Effector memory CD4-positive, alpha-beta T cell (primary cell): ENCODE results near the gene ZBTB7C.

ENCODE experiments used
- DNase-seq, 3 donors: peaks; one replicate each; pipeline ENCODE4 v3.0.0-alpha.2; 2020
- H3K27ac ChIP-seq: 2 replicates; pipeline ENCODE4 v1.7.0; 2013; ENCODE audit warnings: mild to moderate bottlenecking, low read length, moderate library complexity; ENCODE audit not compliant: insufficient read depth, poor library complexity, severe bottlenecking
- H3K27me3 ChIP-seq: replicated peaks from 2 replicates; pipeline ENCODE4 v1.7.0; 2013; ENCODE audit warnings: mild to moderate bottlenecking, low read length; ENCODE audit not compliant: insufficient read depth, control insufficient read depth, poor library complexity, severe bottlenecking
- H3K36me3 ChIP-seq: 2 replicates; pipeline ENCODE4 v1.7.0; 2013; ENCODE audit warnings: mild to moderate bottlenecking, low read length, moderate library complexity; ENCODE audit not compliant: control insufficient read depth, insufficient read depth
- H3K4me1 ChIP-seq: 2 replicates; pipeline ENCODE4 v1.7.0; 2013; ENCODE audit warnings: low read length, mild to moderate bottlenecking; ENCODE audit not compliant: control insufficient read depth, insufficient read depth, poor library complexity, severe bottlenecking
- H3K4me3 ChIP-seq: 2 replicates; pipeline ENCODE4 v1.7.0; 2013; ENCODE audit warnings: low read length, low read depth, mild to moderate bottlenecking; ENCODE audit not compliant: insufficient read depth, poor library complexity, severe bottlenecking
- H3K9me3 ChIP-seq: 2 replicates; pipeline ENCODE4 v1.7.0; 2013; ENCODE audit warnings: mild to moderate bottlenecking, low read length, moderate library complexity; ENCODE audit not compliant: control insufficient read depth

Gene ZBTB7C

DNA sequence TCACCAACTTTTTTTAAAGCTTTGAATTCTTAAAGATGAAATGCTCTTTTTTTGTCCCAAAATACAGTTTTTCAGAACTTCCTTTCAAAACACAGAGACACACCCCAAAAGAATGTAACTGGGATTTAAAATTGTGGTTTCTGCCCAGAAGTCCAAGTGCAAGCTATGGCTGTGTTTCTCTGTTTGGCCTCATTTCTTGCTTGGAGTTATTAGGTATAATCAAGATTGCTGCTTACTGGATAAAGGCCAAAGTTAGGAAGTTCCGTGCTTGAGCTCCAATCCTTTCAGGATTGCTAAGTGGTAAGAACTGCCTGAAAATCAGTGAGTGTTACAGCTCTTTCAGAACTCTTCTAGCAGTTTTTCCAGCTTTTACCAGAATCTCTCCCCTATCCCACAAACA, 16.9 kb downstream of the ZBTB7C start:
- no peak for DNase-seq
- Histone ChIP-seq H3K4me3 (no peak overlapping the region), H3K27ac (no peak overlapping the region), H3K27me3 (peaks cover 18% of the 10 kb centered on the region), H3K36me3 (no peaks in the 10 kb centered on the region), H3K9me3 (no peaks in the 10 kb centered on the region), H3K4me1 (no peaks in the 10 kb centered on the region)

DNA sequence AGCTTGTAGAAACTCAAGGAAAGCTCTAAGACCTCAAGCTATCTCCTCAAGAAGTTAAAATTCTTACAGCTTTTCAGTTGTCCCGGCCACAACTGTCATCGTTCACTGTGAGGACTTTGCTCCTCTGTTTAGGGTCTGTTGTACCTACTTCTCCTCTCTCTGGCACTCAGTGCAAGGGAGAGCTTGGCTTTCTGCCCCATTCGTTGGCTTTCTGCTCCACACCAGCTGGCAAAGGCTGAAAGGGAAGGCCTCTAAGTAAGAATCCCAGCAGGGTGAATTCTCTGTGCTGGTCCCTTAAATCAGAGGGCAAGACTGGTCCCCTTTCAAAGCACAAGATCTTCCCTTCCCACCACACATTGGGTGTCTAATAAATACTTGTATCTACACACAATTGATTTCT, 17.3 kb downstream of the ZBTB7C start:
- Histone ChIP-seq H3K4me3 (no peak overlapping the region), H3K9me3 (no peaks in the 10 kb centered on the region), H3K27ac (no peak overlapping the region), H3K36me3 (no peaks in the 10 kb centered on the region), H3K27me3 (peaks cover 18% of the 10 kb centered on the region), H3K4me1 (no peaks in the 10 kb centered on the region)
- no peak for DNase-seq

DNA sequence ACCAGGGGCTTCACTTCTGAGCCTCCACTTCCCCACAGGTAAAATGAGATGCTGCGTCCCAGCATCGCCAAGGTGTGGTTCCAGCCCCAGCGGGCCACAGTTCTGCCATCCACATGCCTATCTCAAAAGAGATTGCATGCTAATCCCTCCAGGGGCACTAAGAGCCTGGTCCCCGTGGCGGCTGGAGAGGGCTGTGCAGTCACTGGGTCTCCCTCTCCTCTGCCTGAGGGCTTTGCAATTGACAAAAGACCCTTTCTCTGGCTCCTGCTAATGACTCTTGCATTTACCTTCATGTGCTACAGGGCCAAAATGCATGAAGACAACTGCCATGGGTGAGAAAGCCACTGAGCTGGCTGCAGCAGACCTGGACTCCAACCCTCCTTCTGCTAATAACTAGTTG, 18.5 kb downstream of the ZBTB7C start:
- Histone ChIP-seq H3K27ac (no peak overlapping the region), H3K4me3 (no peak overlapping the region), H3K9me3 (no peaks in the 10 kb centered on the region), H3K36me3 (no peaks in the 10 kb centered on the region), H3K4me1 (no peaks in the 10 kb centered on the region), H3K27me3 (peaks cover 18% of the 10 kb centered on the region)
- no peak for DNase-seq

DNA sequence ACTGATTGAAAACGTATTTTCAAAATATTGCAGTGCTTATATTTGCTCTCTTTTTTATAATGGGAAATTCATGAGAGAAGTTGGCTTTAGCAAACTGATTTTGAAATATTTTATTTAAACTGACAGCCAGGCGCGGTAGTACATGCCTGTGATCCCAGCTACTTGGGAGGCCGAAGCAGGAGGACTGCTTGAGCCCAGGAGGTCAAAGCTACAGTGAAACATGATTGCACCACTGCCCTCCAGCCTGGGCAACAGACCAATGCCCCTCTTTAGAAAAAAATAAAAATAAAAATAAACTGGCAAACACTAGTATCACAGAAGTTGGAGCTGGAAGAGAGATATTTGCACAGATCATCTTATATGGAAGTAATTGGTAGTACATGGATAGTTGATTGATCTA, 20.7 kb downstream of the ZBTB7C start:
- Histone ChIP-seq H3K27me3 (peaks cover 10% of the 10 kb centered on the region), H3K27ac (no peak overlapping the region), H3K4me1 (no peaks in the 10 kb centered on the region), H3K9me3 (no peaks in the 10 kb centered on the region), H3K4me3 (no peak overlapping the region), H3K36me3 (no peaks in the 10 kb centered on the region)
- no peak for DNase-seq

DNA sequence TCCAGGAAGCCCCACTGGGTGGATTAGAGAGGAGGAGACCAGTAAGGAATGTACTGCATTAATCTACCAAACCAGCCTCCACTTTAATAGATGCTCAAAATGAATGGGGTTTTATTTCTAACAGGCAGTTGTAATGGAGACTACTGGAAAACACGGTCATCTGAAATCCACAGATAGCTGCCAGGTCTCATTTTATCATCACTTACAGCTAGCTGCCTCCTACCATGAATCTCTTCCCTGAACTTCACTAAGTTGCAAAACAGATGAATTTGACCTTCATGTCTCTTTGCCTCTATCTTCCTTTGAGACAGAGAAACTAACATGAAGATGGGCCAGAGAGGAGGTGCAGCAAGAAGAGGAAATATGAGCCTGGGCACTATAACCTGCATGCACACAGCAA, 21.9 kb downstream of the ZBTB7C start:
- DNase-seq = no peak
- Histone ChIP-seq H3K27me3 (peaks cover 4% of the 10 kb centered on the region), H3K9me3 (no peaks in the 10 kb centered on the region), H3K4me1 (no peaks in the 10 kb centered on the region), H3K36me3 (no peaks in the 10 kb centered on the region), H3K27ac (no peak overlapping the region), H3K4me3 (no peak overlapping the region)

DNA sequence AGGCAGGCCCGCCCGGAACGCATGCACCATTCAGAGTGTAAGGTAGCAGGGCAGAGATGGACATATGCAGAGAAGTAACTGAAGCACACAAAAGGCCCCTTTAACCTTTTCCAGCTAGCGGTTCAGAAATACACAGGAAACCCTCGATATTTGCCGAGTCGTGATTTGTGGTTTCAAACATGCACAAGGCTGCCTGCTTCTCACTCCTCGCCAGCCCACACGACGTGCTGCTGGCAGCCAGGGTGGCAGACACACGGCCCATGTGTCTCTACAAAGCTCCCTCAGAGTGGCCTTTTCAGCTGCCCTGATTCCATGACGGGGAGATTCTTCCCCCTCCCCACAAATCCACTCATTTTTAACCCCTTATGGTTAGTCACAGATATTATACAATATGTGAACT, 23.6 kb downstream of the ZBTB7C start:
- Histone ChIP-seq H3K27ac (no peak overlapping the region), H3K4me3 (no peak overlapping the region), H3K4me1 (no peaks in the 10 kb centered on the region), H3K36me3 (no peaks in the 10 kb centered on the region), H3K27me3 (peaks cover 4% of the 10 kb centered on the region), H3K9me3 (no peaks in the 10 kb centered on the region)
- no peak for DNase-seq

DNA sequence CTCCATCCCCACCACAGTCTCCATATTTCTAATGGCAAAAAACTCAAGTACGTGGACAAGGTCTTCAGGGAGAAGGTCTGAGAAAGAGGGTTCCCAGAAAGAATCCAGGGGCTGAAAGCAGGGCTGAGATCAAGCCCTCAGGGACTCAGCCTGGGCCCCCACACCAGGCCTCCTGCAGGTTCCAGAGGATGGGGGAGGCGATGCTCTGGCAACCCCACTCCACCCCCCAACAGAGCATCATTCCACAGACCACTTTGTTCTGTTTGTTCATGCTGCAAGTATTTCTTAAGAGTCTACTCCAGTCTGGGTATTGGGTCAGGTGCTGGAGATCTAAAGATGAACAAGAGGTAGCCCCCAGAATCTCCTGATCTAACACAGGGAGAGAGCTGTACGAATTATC, 32.2 kb downstream of the ZBTB7C start:
- DNase-seq = no peak
- Histone ChIP-seq H3K27ac (no peak overlapping the region), H3K27me3 (no peaks in the 10 kb centered on the region), H3K36me3 (no peaks in the 10 kb centered on the region), H3K4me1 (no peaks in the 10 kb centered on the region), H3K4me3 (no peak overlapping the region), H3K9me3 (no peaks in the 10 kb centered on the region)

DNA sequence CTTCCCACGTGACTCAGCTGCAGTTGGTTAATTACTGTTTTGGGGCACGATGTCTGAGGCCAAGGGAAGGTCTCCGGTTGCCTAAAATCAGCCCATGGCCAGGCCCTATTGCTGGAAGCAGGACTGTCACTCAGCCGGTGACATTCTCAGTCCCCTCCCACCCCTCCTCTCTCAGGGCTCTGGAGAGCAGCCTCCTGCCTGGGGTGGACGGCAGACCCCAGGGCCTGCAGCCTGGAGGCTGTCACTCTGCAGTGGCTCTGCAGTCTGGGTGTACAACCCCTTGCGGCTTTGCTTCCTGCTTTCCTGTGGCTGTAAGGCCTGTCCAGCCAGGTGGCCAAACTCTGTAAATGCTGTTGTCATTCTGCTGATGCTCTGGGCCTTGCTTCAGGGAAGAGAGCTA, 32.8 kb downstream of the ZBTB7C start:
- H3K27me3 ChIP-seq = no peaks in the 10 kb centered on the region
- no peak for DNase-seq
- no peaks in the 10 kb centered on the region for H3K9me3 ChIP-seq
- no peak overlapping the region for H3K4me3 ChIP-seq
- H3K27ac ChIP-seq = no peak overlapping the region
- no peaks in the 10 kb centered on the region for H3K4me1 ChIP-seq
- no peaks in the 10 kb centered on the region for H3K36me3 ChIP-seq

DNA sequence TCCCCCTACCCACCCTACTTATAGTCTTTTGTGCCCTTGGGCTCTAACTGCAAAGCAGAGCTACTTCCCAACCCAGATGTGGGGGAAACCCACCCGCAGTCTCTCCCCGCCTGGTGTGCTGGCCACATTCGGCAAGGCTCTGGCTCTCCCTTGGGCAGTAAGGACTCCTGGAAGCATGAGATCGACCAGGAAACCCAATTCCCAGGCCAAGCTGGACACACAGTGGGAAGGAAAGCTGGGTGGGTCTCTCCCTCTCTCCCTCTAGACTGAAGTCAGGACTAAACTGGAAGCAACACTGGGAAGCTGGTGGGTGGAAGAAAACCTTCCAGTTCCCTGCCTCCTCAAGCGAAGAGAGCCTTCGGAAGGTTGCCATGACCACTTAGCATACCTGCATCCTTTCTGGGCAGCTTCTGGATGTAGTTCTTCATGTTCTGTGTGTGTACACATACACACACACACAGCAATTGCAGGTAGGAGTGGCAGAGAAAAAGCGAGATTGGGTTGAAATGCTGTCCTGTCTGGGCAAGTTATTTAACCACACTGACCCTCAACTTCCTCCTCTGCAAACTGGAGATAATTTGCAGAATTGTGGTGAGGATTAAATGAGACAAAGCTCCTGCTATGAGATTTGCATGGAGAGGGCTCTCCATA, 33.9 kb downstream of the ZBTB7C start:
- no peaks in the 10 kb centered on the region for H3K36me3 ChIP-seq
- H3K9me3 ChIP-seq = no peaks in the 10 kb centered on the region
- H3K27me3 ChIP-seq = no peaks in the 10 kb centered on the region
- H3K4me3 ChIP-seq = no peak overlapping the region
- no peaks in the 10 kb centered on the region for H3K4me1 ChIP-seq
- DNase-seq = no peak
- no peak overlapping the region for H3K27ac ChIP-seq

DNA sequence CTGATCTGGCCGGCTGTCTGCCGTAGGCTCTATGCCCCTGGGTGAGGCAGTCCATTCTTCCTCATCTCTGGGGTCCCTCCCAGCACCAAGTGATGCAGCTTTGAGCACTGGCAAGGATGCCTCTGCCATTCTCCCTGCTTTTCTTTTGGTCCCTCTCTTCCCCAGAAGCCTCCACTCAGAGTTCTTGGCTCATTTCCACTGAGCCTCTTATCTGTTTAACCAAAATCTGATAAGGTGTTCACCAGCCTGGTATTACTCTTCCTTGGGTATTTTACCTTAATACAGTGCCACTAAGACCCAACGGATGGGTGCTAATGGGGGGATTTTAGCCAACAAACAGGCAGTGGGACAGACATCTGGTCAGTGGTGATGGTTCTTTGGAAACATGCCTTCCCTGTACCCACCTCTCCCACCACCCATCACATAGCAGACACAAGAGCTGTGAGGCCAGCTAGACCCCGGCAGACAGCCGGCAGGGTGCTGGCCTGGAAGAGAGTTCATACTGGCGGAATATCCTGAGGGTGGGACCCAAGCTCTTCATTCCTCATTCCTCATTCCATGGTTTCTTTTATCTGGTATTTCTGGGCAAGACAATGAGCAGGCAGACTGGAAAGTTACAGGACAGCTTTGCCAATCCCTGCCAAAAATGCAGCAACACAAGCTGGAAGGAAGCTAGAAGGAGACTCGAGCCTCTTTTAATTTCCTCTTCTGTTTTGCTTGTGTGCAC, 34.6 kb downstream of the ZBTB7C start:
- Histone ChIP-seq H3K27ac (no peak overlapping the region), H3K9me3 (no peaks in the 10 kb centered on the region), H3K36me3 (no peaks in the 10 kb centered on the region), H3K27me3 (no peaks in the 10 kb centered on the region), H3K4me1 (no peaks in the 10 kb centered on the region), H3K4me3 (no peak overlapping the region)
- no peak for DNase-seq
